Suprapubic skin (tissue), 3 donors: ENCODE measurements around the gene WNT8B.

Experiments used
- CTCF ChIP-seq, 2 donors: fragments of 200-600 bp in 1 of 2; fragments of 450-650 bp in 1 of 2; sonication (generic) in 1 of 2; IDR thresholded peaks; one replicate each; pipeline ENCODE4 v1.5.1; 2016 to 2019; ENCODE audit warnings: antibody characterized with exemption in 2 of 2, mild to moderate bottlenecking in 1 of 2, moderate library complexity in 1 of 2
- POLR2A ChIP-seq, 2 donors: fragments of 450-650 bp; IDR thresholded peaks; one replicate each; pipeline ENCODE4 v1.6.1; 2017; ENCODE audit warnings: antibody characterized with exemption in 2 of 2, mild to moderate bottlenecking in 2 of 2, moderate library complexity in 2 of 2

- TF ChIP-seq POLR2A (IDR thresholded peaks at IDR 0.05): no peak
- TF ChIP-seq CTCF (IDR thresholded peaks at IDR 0.05): no peak
These were observed 61.8 kb downstream of the WNT8B start for GRCh38 chr10:100524638-100525037.
